Large intestine (tissue), 3 donors: ENCODE results near the gene SYNJ2. TPM values are rescaled to one million over a fixed set of nuclear protein-coding genes. Genes with fewer than 3 reads are reported as not detected.
A peak's percentile ranks its signal among the peaks of the same experiment; 100 is the strongest.
"Not testable (repeated sequence)": the region's sequence is repeated elsewhere in the genome, so short reads cannot be mapped to it uniquely, and the experiment has no call there.

Experiments
- DNase-seq, 2 donors: peaks; one replicate each; pipeline versions ENCODE4 v3.0.0 to v3.0.0-alpha.2; 2013
- H3K27ac ChIP-seq: one replicate; pipeline ENCODE4 v1.5.1; 2013; ENCODE audit warnings: low read length
- H3K27me3 ChIP-seq: 2 replicates; pipeline ENCODE4 v1.6.1; 2013; ENCODE audit warnings: low read length; ENCODE audit not compliant: control insufficient read depth, insufficient read depth
- H3K36me3 ChIP-seq: 2 replicates; pipeline ENCODE4 v1.6.1; 2013; ENCODE audit warnings: low read length; ENCODE audit not compliant: control insufficient read depth, insufficient read depth
- H3K4me1 ChIP-seq: one replicate; pipeline ENCODE4 v1.6.1; 2013; ENCODE audit warnings: low read length; ENCODE audit not compliant: control insufficient read depth, insufficient read depth
- H3K4me3 ChIP-seq: one replicate; pipeline ENCODE4 v1.5.1; 2013; ENCODE audit warnings: low read length
- H3K9me3 ChIP-seq: one replicate; pipeline ENCODE4 v1.6.1; 2013; ENCODE audit warnings: mild to moderate bottlenecking, low read depth, low read length, moderate library complexity; ENCODE audit not compliant: control insufficient read depth
- WGBS: methylation state at CpG from one replicate; pipeline ENCODE4 v1.1.5; 2013; ENCODE audit warnings: low lambda C conversion rate; ENCODE audit not compliant: insufficient coverage; 5-methylcytosine and 5-hydroxymethylcytosine counted together
- polyA plus RNA-seq: library from polyadenylated mRNA; unstranded; fragments of 120-200 nt; gene quantifications from one replicate; pipeline ENCODE4 v1.2.1, GENCODE V29; 2013

Gene SYNJ2
- polyA plus RNA-seq, 1 donor = 14.3 TPM

DNA sequence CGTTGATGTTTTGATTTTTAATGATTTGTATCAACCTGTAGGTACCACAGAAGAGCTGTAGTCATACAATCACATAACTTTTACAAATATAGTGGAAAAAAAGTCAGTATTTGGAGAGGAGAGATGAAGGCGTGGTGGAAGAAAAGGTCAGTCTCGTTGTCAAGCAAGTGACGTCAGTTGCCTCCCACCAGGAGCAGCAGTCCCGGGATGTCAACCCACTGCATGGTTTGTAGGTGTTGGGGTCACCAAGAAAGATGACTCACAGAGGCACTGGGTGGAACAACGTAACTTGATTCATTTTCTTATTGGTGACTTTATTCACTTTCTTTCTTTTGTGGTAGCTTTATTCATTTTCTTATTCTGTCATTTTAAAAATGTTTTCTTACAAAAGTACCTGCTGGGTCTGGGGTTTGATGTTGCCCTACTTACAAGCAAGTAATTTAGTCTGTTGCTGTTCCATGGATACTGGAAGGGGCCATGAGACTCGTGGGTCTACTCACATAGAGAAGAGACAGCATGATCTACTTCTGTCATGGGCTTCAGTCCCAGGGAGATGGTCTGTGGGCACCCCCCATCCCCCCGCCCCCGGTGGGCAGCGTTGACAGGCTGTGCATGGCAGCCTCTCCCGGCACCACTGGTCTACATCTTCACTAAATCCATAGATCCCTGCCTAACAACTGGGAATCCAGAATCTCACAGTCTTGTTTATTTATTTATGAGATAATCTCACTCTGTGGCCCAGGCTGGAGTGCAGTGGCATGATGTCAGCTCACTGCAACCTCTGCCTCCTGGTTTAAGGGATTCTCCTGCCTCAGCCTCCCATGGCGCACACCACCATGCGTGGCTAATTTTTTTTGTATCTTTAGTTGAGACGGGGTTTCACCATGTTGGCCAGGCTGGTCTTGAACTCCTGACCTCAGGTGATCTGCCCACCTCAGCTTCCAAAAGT lies 36.4 kb upstream of the SYNJ2 start:
- Histone ChIP-seq H3K4me1 (no peaks in the 10 kb centered on the region), H3K27me3 (no peaks in the 10 kb centered on the region), H3K9me3 (peaks cover 4% of the 10 kb centered on the region), H3K27ac (no peak overlapping the region), H3K4me3 (no peak overlapping the region), H3K36me3 (peaks cover 43% of the 10 kb centered on the region)
- WGBS = no CpG with 5 or more reads among the region's 14 CpGs
- DNase-seq = no peak

DNA sequence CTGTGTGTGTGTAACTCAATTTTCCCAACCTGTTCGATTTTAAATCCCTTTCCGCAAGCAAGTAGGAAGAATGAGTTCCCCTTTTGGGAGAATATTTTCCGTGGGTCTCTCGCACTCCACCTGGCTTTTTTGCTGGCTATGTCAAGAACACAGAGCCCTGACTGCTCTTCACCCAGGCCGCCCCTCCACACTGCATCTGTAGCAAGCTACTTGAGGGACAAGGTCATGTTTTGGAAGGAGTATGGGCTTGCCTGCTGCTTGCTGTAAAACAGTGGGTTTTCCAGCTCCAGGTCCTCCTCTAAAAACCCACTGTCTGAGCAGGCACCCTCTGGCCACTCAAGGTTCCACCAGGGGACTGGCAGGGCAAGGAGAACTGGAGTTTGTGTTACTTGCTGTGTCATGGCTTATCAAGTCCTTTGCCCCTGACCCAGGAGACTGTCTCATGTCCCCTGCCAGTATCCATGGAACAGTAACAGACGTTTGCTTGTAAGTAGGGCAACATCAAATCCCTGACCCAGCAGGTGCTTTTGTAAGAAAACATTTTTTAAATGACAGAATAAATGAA lies 35.5 kb upstream of the SYNJ2 start:
- 100% methylated on average over 2 of the region's 6 CpGs for WGBS
- H3K27ac ChIP-seq = no peak overlapping the region
- DNase-seq = no peak
- peaks cover 4% of the 10 kb centered on the region for H3K9me3 ChIP-seq
- H3K4me3 ChIP-seq = no peak overlapping the region
- H3K36me3 ChIP-seq = peaks cover 42% of the 10 kb centered on the region
- H3K27me3 ChIP-seq = no peaks in the 10 kb centered on the region
- H3K4me1 ChIP-seq = no peaks in the 10 kb centered on the region

- no peak for DNase-seq
- Histone ChIP-seq H3K36me3 (peaks cover 34% of the 10 kb centered on the region), H3K27ac (no peak overlapping the region), H3K9me3 (peaks cover 4% of the 10 kb centered on the region), H3K4me1 (peaks cover 8% of the 10 kb centered on the region), H3K4me3 (no peak overlapping the region), H3K27me3 (no peaks in the 10 kb centered on the region)
- no CpG with 5 or more reads among the region's 5 CpGs for WGBS
Measured at GRCh38 chr6:157946865-157947532, 34.7 kb upstream of the SYNJ2 start.

DNA sequence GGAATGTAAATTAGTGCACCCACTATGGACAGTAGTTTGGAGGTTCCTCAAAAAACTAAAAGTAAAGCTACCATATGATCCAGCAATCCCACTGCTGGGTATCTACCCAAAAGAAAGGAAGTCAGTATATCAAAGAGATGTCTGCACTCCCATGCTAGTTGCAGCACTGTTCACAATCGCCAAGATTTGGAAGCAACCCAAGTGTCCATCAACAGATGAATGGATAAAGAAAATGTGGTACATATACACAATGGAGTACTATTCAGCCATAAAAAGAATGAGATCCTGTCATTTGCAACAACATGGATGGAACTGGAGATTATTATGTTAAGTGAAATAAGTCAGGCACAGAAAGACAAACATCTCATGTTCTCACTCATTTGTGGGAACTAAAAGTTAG lies 30.8 kb upstream of the SYNJ2 start:
- H3K9me3 ChIP-seq, H3K27me3 ChIP-seq, H3K4me3 ChIP-seq, H3K27ac ChIP-seq, H3K36me3 ChIP-seq, DNase-seq: not testable (repeated sequence)
- peaks cover 43% of the 10 kb centered on the region for H3K4me1 ChIP-seq
- no CpG with 5 or more reads among the region's 1 CpG for WGBS

- no CpG with 5 or more reads among the region's 9 CpGs for WGBS
- no peaks in the 10 kb centered on the region for H3K27me3 ChIP-seq
- H3K4me1 ChIP-seq = peaks cover 43% of the 10 kb centered on the region
- H3K4me3 ChIP-seq = no peak overlapping the region
- peak; percentile 80 to 91 for DNase-seq
- peaks cover 4% of the 10 kb centered on the region for H3K9me3 ChIP-seq
- H3K36me3 ChIP-seq = no peaks in the 10 kb centered on the region
- H3K27ac ChIP-seq = peak overlapping the region; percentile 98
Measured at GRCh38 chr6:157951828-157952227, 29.8 kb upstream of the SYNJ2 start.

DNA sequence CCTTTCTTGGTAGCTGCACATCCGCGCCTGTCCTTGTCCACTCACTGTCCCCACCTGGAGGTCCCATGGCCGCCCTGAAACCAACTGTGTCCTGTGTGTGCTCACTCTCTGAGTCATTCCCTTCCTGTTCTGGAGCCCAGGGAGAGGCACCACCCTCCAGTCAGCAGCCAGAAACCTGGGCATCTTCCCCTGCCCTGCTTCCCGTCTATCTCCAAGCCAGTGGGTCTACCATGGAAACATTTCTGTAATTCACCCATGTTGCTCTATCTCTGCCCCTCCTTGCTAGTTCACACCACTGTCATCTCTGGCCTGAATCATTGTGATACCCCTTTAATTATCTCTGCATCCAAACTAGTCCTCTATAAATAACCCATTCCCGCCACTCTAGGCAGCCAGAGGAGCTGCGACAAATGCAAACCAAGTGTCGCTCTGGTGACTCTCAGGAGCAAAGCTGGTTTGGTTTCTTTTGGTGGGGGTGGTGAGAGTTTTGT lies 28.8 kb upstream of the SYNJ2 start:
- peak in 1 of 2 donors; percentile 27 for DNase-seq
- peaks cover 43% of the 10 kb centered on the region for H3K4me1 ChIP-seq
- H3K27me3 ChIP-seq = no peaks in the 10 kb centered on the region
- WGBS = no CpG with 5 or more reads among the region's 7 CpGs
- H3K9me3 ChIP-seq = peaks cover 12% of the 10 kb centered on the region
- peak overlapping the region; percentile 98 for H3K27ac ChIP-seq
- no peak overlapping the region for H3K4me3 ChIP-seq
- H3K36me3 ChIP-seq = no peaks in the 10 kb centered on the region

- Histone ChIP-seq H3K4me3 (peak overlapping the region; percentile 17), H3K27me3 (no peaks in the 10 kb centered on the region), H3K9me3 (peaks cover 19% of the 10 kb centered on the region), H3K27ac (peak overlapping the region; percentile 98), H3K4me1 (peaks cover 43% of the 10 kb centered on the region), H3K36me3 (no peaks in the 10 kb centered on the region)
- 14% methylated on average over 1 of the region's 7 CpGs for WGBS
- peak in 1 of 2 donors; percentile 61 for DNase-seq
Measured at GRCh38 chr6:157953580-157954091, 28.0 kb upstream of the SYNJ2 start.

GRCh38 chr6:157954150-157955117 lies 27.2 kb upstream of the SYNJ2 start:
- WGBS = 0% methylated on average over 1 of the region's 34 CpGs
- Histone ChIP-seq H3K36me3 (no peaks in the 10 kb centered on the region), H3K4me1 (peaks cover 43% of the 10 kb centered on the region), H3K9me3 (peaks cover 26% of the 10 kb centered on the region), H3K27me3 (no peaks in the 10 kb centered on the region), H3K4me3 (peak overlapping the region; percentile 25), H3K27ac (peak overlapping the region; percentile 98)
- peak; percentile 97 to 99 for DNase-seq

- Histone ChIP-seq H3K36me3 (no peaks in the 10 kb centered on the region), H3K27ac (peak overlapping the region; percentile 98), H3K4me1 (peaks cover 43% of the 10 kb centered on the region), H3K9me3 (peaks cover 29% of the 10 kb centered on the region), H3K27me3 (no peaks in the 10 kb centered on the region), H3K4me3 (no peak overlapping the region)
- no peak for DNase-seq
- 100% methylated on average over 1 of the region's 6 CpGs for WGBS
Measured at GRCh38 chr6:157955675-157956074, 26.0 kb upstream of the SYNJ2 start.
